Natural killer cell (primary cell): ENCODE data around the gene APOA4. TPM values are rescaled to one million over a fixed set of nuclear protein-coding genes. Genes with fewer than 3 reads are reported as not detected.
"Not testable (repeated sequence)": the region's sequence is repeated elsewhere in the genome, so short reads cannot be mapped to it uniquely, and the experiment has no call there.

ENCODE experiments used
- ATAC-seq, 3 donors: fragments of 150-1000 bp in 2 of 3; fragments of 200-7000 bp in 1 of 3; cut with Tn5 transposase; 1 replicate in 1 of 3; 2 replicates in 2 of 3; pipeline ENCODE4 v1.10.0; 2021; ENCODE audit warnings: mild to moderate bottlenecking in 2 of 3, moderate library complexity in 2 of 3
- DNase-seq, 2 donors: peaks; one replicate each; pipeline versions ENCODE4 v3.0.0 to v3.0.0-alpha.2; 2013 to 2021; ENCODE audit warnings: mixed read lengths in 1 of 2
- H3K27ac ChIP-seq: one replicate; pipeline ENCODE4 v1.5.1; 2013; ENCODE audit warnings: mild to moderate bottlenecking, low read length
- H3K27me3 ChIP-seq: one replicate; pipeline ENCODE4 v1.6.1; 2013; ENCODE audit warnings: low read length; ENCODE audit not compliant: control insufficient read depth, insufficient read depth
- H3K36me3 ChIP-seq: one replicate; pipeline ENCODE4 v1.6.1; 2013; ENCODE audit warnings: low read length; ENCODE audit not compliant: control insufficient read depth, insufficient read depth
- H3K4me1 ChIP-seq: one replicate; pipeline ENCODE4 v1.6.1; 2013; ENCODE audit warnings: low read length; ENCODE audit not compliant: control insufficient read depth, insufficient read depth
- H3K4me3 ChIP-seq: one replicate; pipeline ENCODE4 v1.5.1; 2013; ENCODE audit warnings: low read length
- H3K9me3 ChIP-seq: one replicate; pipeline ENCODE4 v1.6.1; 2013; ENCODE audit warnings: low read length; ENCODE audit not compliant: control insufficient read depth, insufficient read depth
- H3K27ac Mint-ChIP-seq, 2 donors: one replicate each; pipeline ENCODE4 v1.8.0; 2022; ENCODE audit warnings: mild to moderate bottlenecking in 2 of 2, mixed read lengths in 2 of 2, moderate library complexity in 1 of 2
- H3K27me3 Mint-ChIP-seq, 2 donors: one replicate each; pipeline ENCODE4 v1.8.0; 2022; ENCODE audit warnings: low read depth in 2 of 2, mixed read lengths in 2 of 2
- H3K36me3 Mint-ChIP-seq: one replicate; pipeline ENCODE4 v1.8.0; 2022; ENCODE audit warnings: mixed read lengths
- H3K4me1 Mint-ChIP-seq, 2 donors: one replicate each; pipeline ENCODE4 v1.8.0; 2022; ENCODE audit warnings: mixed read lengths in 2 of 2
- H3K4me3 Mint-ChIP-seq: one replicate; pipeline ENCODE4 v1.8.0; 2022; ENCODE audit warnings: mild to moderate bottlenecking, moderate library complexity, mixed read lengths
- H3K9me3 Mint-ChIP-seq, 2 donors: one replicate each; pipeline ENCODE4 v1.8.0; 2022; ENCODE audit warnings: mixed read lengths in 2 of 2
- CTCF ChIP-seq: fragments of 200-600 bp; IDR thresholded peaks from one replicate; pipeline ENCODE4 v1.8.0; 2022; ENCODE audit warnings: antibody characterized with exemption
- WGBS: methylation state at CpG from one replicate; pipeline ENCODE4 v1.1.7; 2013; ENCODE audit warnings: missing lambda C conversion rate; ENCODE audit not compliant: insufficient coverage; 5-methylcytosine and 5-hydroxymethylcytosine counted together
- intact Hi-C: fragments of 100-400 bp; cut with micrococcal nuclease; formaldehyde crosslinking; loops from one replicate; pipeline ENCODE4 v1.14.2; 2022
- total RNA-seq, 4 donors: library from RNA; stranded (reverse); fragments of 120-200 nt in 1 of 4; gene quantifications; one replicate each; pipeline versions ENCODE4 v1.2.3 to v1.2.4, GENCODE V29; 2013 to 2022

The APOA4 gene
- total RNA-seq, 3 donors from 2014 or later (not counting 1 experiment from before 2014, with no cell fraction given): not detected

DNA sequence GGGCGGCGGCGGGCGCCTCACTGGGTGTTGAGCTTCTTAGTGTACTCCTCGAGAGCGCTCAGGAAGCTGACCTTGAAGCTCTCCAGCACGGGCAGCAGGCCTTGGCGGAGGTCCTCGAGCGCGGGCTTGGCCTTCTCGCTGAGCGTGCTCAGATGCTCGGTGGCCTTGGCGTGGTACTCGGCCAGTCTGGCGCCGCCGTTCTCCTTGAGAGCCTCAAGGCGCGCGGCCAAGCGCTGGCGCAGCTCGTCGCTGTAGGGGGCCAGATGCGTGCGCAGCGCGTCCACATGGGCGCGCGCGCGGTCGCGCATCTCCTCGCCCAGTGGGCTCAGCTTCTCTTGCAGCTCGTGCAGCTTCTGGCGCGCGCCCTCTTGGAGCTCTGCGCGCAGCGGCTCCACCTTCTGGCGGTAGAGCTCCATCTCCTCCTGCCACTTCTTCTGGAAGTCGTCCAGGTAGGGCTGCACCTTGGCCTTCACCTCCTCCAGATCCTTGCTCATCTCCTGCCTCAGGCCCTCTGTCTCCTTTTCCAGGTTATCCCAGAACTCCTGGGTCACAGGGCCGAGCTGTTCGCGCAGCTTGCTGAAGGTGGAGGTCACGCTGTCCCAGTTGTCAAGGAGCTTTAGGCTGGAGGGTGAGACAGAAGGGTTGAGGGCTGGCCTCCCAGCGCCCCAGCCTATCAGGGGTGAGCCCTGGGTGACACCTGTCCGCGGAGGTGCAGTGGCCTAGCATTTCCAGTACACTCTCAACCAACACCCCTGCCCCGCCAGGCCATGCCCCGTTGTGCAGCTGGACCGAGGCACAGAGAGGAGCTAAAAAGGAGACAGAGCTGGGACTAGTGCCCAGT, 12.9 kb upstream of the APOA4 start:
- Histone ChIP-seq H3K27ac (peak overlapping the region; percentile 52), H3K4me1 (peaks cover 19% of the 10 kb centered on the region), H3K36me3 (no peaks in the 10 kb centered on the region), H3K9me3 (no peaks in the 10 kb centered on the region), H3K4me3 (peak overlapping the region; percentile 66), H3K27me3 (no peaks in the 10 kb centered on the region)
- intact Hi-C loops: loop anchor here (1.0 to 5.0 kb wide), 2 partner anchors 45 to 104 kb away; partner anchors contain the start of gene APOA5
- peak; percentile 63 for TF ChIP-seq CTCF
- Mint-ChIP-seq H3K4me1 (peaks cover 17 to 18% of the 10 kb centered on the region in 2 donors), H3K36me3 (no peaks in the 10 kb centered on the region), H3K9me3 (no peaks in the 10 kb centered on the region), H3K4me3 (peak overlapping the region; percentile 84), H3K27ac (peak overlapping the region; percentile 46 to 82), H3K27me3 (peaks cover 0 to 2% of the 10 kb centered on the region in 2 donors)
- ATAC-seq (peak; percentile 92 to 97 (median 96)), DNase-seq (peak; percentile 75 to 91)
- WGBS: 13% methylated on average over 57 of the region's 57 CpGs

DNA sequence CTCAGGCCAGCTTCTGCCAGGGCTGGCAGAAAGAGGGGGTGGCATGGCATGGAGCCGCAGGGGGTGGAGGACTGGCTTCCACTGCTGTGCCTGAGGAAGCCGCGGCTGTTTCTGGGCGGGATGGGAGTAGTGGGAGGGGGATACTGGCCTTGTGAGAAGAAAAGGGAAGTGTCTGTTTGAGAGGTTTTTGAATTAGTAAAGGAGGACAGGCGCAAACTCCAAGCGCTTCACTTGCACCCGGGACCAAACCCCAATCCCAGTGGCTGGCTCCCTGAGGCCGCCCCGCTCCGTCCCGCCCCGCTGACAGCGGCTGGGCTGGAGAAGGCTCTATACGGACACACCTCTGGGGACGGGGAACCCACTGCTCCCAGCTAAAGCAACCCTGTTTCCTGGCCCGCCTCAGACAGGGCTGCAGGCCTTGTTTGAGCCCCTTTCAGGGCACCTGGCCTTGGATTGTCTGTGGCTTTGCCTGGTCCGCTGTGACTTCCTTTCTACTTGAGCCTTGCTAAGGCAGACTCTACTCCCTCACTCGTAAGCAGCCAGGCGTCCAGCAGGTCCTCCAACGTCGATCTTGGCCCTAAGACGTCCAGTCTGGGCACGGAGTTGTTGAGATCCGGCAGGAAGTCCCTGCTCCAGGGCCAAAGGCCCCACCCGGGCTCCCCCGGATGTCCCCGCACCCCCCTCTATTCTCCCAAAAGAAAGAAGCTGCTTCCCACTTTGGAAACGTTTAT, 12.1 kb upstream of the APOA4 start:
- no peaks in the 10 kb centered on the region for H3K36me3 Mint-ChIP-seq
- ATAC-seq: peak; percentile 7 to 16 (median 15)
- 27% methylated on average over 28 of the region's 28 CpGs for WGBS
- Histone ChIP-seq H3K27me3 (no peaks in the 10 kb centered on the region), H3K4me1 (peaks cover 19% of the 10 kb centered on the region), H3K27ac (peak overlapping the region; percentile 52), H3K4me3 (peak overlapping the region; percentile 66), H3K9me3 (no peaks in the 10 kb centered on the region), H3K36me3 (no peaks in the 10 kb centered on the region)
- H3K27ac Mint-ChIP-seq: peak overlapping the region; percentile 46 to 82
- peaks cover 17 to 18% of the 10 kb centered on the region in 2 donors for H3K4me1 Mint-ChIP-seq
- DNase-seq: peak in 1 of 2 donors; percentile 26
- intact Hi-C loops: loop anchor here (5.0 kb wide), 1 partner anchor 103 kb away; no protein-coding TSS in a partner anchor
- H3K9me3 Mint-ChIP-seq: no peaks in the 10 kb centered on the region
- H3K4me3 Mint-ChIP-seq: peak overlapping the region; percentile 84
- peaks cover 0 to 3% of the 10 kb centered on the region in 2 donors for H3K27me3 Mint-ChIP-seq
- TF ChIP-seq CTCF: no peak

DNA sequence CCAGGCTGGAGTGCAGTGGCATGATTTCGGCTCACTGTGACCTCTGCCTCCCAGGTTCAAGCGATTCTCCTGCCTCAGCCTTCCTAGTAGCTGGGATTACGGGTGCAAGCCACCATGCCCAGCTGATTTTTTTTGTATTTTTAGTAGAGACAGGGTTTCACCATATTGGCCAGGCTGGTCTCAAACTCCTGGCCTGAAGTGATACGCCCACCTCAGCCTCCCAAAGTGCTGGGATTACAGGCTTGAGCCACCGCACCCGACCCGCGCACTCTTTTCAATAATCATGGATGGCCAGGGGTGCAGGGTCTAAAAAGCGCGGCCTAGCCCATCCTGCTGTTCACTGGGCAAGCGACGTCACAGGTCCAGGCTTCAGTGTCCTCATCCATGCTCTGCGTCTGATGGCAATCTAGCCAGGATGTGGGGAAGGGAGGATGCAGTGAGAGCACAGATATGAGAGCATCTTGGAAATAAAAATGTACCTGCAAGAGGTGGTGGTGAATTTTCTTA, 11.5 kb upstream of the APOA4 start:
- not testable (repeated sequence) for H3K9me3 Mint-ChIP-seq, H3K27ac ChIP-seq, H3K27me3 ChIP-seq, H3K9me3 ChIP-seq, H3K36me3 Mint-ChIP-seq, H3K4me3 ChIP-seq, H3K27me3 Mint-ChIP-seq, ATAC-seq, H3K36me3 ChIP-seq, DNase-seq
- Mint-ChIP-seq H3K4me3 (peak overlapping the region; percentile 84), H3K27ac (peak overlapping the region in 1 of 2 donors; percentile 82), H3K4me1 (peaks cover 17 to 18% of the 10 kb centered on the region in 2 donors)
- WGBS: 88% methylated on average over 13 of the region's 13 CpGs
- H3K4me1 ChIP-seq: peaks cover 19% of the 10 kb centered on the region
- intact Hi-C loops: loop anchor here (5.0 kb wide), 1 partner anchor 102 kb away; no protein-coding TSS in a partner anchor
